ENCODE measurements around the gene CREB3L2. TPM values are rescaled to one million over a fixed set of nuclear protein-coding genes. Genes with fewer than 3 reads are reported as not detected.

CREB3L2 gene
- total RNA-seq, 3 donors from 2014 or later (not counting 1 experiment from before 2014, with no cell fraction given) = 45.9 to 54.6 (median 52.5) TPM

DNA sequence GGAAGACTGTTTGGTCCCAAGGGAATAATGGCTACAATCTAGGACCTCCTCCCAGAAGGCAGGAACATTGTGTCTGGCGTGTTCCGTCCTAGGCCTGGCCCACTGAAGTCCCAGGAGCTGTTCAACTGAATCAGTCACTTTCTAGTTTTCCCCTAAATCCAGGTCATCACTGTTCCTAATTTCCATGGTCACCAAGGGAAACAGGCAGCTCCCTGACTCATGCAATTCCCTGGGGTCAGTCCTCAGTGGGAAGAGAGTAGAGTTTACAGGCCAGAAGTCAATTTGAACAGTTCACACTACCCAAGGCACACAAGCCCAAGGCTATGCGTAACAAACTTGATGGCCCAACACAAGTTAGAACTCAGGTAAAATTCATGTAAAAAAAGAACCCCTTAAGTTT, 44.0 kb downstream of the CREB3L2 start:
- no peaks in the 10 kb centered on the region for H3K36me3 ChIP-seq (ENCODE audit: control insufficient read depth, insufficient read depth, low read length)
- no peak overlapping the region for H3K27ac Mint-ChIP-seq
- ATAC-seq (no peak), DNase-seq (no peak)
- no peaks in the 10 kb centered on the region for H3K9me3 Mint-ChIP-seq
- no peaks in the 10 kb centered on the region for H3K9me3 ChIP-seq (ENCODE audit: control insufficient read depth, insufficient read depth, low read length)
- H3K4me1 Mint-ChIP-seq = peaks cover 47% of the 10 kb centered on the region in 2 donors
- TF ChIP-seq, protein P1, sequence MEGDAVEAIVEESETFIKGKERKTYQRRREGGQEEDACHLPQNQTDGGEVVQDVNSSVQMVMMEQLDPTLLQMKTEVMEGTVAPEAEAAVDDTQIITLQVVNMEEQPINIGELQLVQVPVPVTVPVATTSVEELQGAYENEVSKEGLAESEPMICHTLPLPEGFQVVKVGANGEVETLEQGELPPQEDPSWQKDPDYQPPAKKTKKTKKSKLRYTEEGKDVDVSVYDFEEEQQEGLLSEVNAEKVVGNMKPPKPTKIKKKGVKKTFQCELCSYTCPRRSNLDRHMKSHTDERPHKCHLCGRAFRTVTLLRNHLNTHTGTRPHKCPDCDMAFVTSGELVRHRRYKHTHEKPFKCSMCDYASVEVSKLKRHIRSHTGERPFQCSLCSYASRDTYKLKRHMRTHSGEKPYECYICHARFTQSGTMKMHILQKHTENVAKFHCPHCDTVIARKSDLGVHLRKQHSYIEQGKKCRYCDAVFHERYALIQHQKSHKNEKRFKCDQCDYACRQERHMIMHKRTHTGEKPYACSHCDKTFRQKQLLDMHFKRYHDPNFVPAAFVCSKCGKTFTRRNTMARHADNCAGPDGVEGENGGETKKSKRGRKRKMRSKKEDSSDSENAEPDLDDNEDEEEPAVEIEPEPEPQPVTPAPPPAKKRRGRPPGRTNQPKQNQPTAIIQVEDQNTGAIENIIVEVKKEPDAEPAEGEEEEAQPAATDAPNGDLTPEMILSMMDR (IDR thresholded peaks at IDR 0.05) = no peak
- no peak overlapping the region for H3K27ac ChIP-seq (ENCODE audit: low read length)
- intact Hi-C loops (cut with micrococcal nuclease) = no loop called here
- no peak overlapping the region for H3K4me3 Mint-ChIP-seq
- H3K27me3 Mint-ChIP-seq (ENCODE audit: low read depth in 2 of 2) = no peaks in the 10 kb centered on the region
- H3K36me3 Mint-ChIP-seq = no peaks in the 10 kb centered on the region
- H3K4me3 ChIP-seq (ENCODE audit: low read length) = no peak overlapping the region
- 98% methylated on average over 3 of the region's 3 CpGs for WGBS (ENCODE audit: insufficient coverage)
- H3K27me3 ChIP-seq (ENCODE audit: control insufficient read depth, insufficient read depth, low read length) = no peaks in the 10 kb centered on the region
- no peaks in the 10 kb centered on the region for H3K4me1 ChIP-seq (ENCODE audit: control insufficient read depth, insufficient read depth, low read length)

DNA sequence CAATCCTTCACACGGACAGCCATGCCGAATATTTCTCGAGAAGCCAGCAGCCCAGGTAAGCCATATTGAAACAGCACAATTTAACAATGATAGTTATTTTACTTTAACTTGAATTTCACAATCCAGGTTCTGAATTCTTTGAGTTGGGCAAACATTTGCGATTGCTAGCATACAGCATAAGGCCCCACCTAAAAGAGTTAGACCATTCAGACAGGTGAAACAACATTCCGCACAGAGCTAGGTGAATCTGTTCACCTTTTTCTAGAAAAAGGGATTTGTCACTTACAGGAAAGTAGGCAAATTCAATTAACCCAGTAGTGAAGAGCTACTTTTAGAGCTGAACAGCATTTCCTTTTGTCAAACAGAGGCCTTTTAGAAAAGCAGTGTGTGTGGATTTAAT, 45.3 kb downstream of the CREB3L2 start:
- no peaks in the 10 kb centered on the region for H3K27me3 ChIP-seq (ENCODE audit: control insufficient read depth, insufficient read depth, low read length)
- intact Hi-C loops (cut with micrococcal nuclease) = no loop called here

DNA sequence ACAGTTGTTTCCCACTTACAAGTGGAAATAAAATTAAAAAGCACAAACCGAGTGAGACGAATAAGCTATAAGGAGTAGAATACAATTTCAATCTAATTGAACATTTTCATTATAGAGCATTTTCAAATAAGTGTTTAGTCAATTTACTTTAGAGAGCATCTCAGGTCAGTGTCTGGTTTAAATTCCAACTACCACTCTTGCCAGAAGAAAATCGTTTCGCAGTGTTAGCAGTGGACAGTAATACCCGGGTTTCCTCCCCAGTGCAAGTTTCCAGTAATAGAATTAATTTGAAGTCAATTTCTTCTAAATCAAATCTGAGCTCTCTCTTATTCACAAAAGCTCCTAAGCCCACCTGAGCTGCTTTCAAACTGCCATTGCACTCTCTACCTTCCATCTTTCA, 45.7 kb downstream of the CREB3L2 start:
- Histone ChIP-seq H3K9me3 (ENCODE audit: control insufficient read depth, insufficient read depth, low read length) (no peaks in the 10 kb centered on the region), H3K36me3 (ENCODE audit: control insufficient read depth, insufficient read depth, low read length) (no peaks in the 10 kb centered on the region), H3K27me3 (ENCODE audit: control insufficient read depth, insufficient read depth, low read length) (no peaks in the 10 kb centered on the region), H3K4me3 (ENCODE audit: low read length) (no peak overlapping the region), H3K27ac (ENCODE audit: low read length) (no peak overlapping the region), H3K4me1 (ENCODE audit: control insufficient read depth, insufficient read depth, low read length) (no peaks in the 10 kb centered on the region)
- no peak overlapping the region for H3K27ac Mint-ChIP-seq
- TF ChIP-seq, protein P1 (IDR thresholded peaks at IDR 0.05) = no peak
- H3K36me3 Mint-ChIP-seq = no peaks in the 10 kb centered on the region
- H3K9me3 Mint-ChIP-seq = no peaks in the 10 kb centered on the region
- 90% methylated on average over 3 of the region's 5 CpGs for WGBS (ENCODE audit: insufficient coverage)
- H3K27me3 Mint-ChIP-seq (ENCODE audit: low read depth in 2 of 2) = no peaks in the 10 kb centered on the region
- intact Hi-C loops (cut with micrococcal nuclease) = no loop called here
- ATAC-seq (no peak), DNase-seq (no peak)
- H3K4me3 Mint-ChIP-seq = no peak overlapping the region
- peaks cover 33 to 35% of the 10 kb centered on the region in 2 donors for H3K4me1 Mint-ChIP-seq

More for the DNA sequence above, 45.3 kb downstream of the CREB3L2 start:
- Histone ChIP-seq H3K27ac (ENCODE audit: low read length) (no peak overlapping the region), H3K36me3 (ENCODE audit: control insufficient read depth, insufficient read depth, low read length) (no peaks in the 10 kb centered on the region), H3K4me3 (ENCODE audit: low read length) (no peak overlapping the region), H3K4me1 (ENCODE audit: control insufficient read depth, insufficient read depth, low read length) (no peaks in the 10 kb centered on the region), H3K9me3 (ENCODE audit: control insufficient read depth, insufficient read depth, low read length) (no peaks in the 10 kb centered on the region)
- Mint-ChIP-seq H3K9me3 (no peaks in the 10 kb centered on the region), H3K27ac (no peak overlapping the region), H3K36me3 (no peaks in the 10 kb centered on the region), H3K27me3 (ENCODE audit: low read depth in 2 of 2) (no peaks in the 10 kb centered on the region), H3K4me3 (no peak overlapping the region), H3K4me1 (peaks cover 37 to 39% of the 10 kb centered on the region in 2 donors)
- ATAC-seq = no peak
- TF ChIP-seq, protein P1 (IDR thresholded peaks at IDR 0.05) = no peak
- DNase-seq = no peak
- WGBS (ENCODE audit: insufficient coverage) = 99% methylated on average over 5 of the region's 5 CpGs

DNA sequence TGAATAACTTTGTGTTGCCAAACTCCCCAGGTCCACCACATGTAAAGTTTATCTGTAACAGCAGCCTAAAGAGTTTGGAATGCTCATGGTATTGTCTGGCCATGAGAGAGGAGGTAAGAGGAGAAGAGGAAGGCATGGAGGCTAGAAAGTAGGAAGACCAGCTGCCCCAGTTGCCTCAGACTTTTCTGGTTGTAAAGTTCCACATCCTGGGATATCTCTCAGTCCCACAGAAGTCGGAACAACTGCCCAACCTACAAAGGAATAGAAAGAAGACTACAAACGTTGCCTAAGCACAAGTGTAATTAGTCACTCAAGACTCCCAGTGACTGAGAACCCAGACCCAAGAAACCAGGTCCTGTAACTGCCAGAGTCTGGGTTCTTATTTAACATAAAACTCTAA, 47.3 kb downstream of the CREB3L2 start:
- TF ChIP-seq, protein P1 (IDR thresholded peaks at IDR 0.05) = no peak
- no peaks in the 10 kb centered on the region for H3K36me3 ChIP-seq (ENCODE audit: control insufficient read depth, insufficient read depth, low read length)
- Mint-ChIP-seq H3K36me3 (no peaks in the 10 kb centered on the region), H3K27ac (no peak overlapping the region), H3K4me3 (no peak overlapping the region), H3K9me3 (no peaks in the 10 kb centered on the region), H3K4me1 (peaks cover 31% of the 10 kb centered on the region in 2 donors), H3K27me3 (ENCODE audit: low read depth in 2 of 2) (no peaks in the 10 kb centered on the region)
- H3K4me3 ChIP-seq (ENCODE audit: low read length) = no peak overlapping the region
- 78% methylated on average over 2 of the region's 2 CpGs for WGBS (ENCODE audit: insufficient coverage)
- ATAC-seq (no peak), DNase-seq (no peak)
- no peaks in the 10 kb centered on the region for H3K4me1 ChIP-seq (ENCODE audit: control insufficient read depth, insufficient read depth, low read length)
- intact Hi-C loops (cut with micrococcal nuclease) = no loop called here
- no peak overlapping the region for H3K27ac ChIP-seq (ENCODE audit: low read length)
- H3K9me3 ChIP-seq (ENCODE audit: control insufficient read depth, insufficient read depth, low read length) = no peaks in the 10 kb centered on the region
- no peaks in the 10 kb centered on the region for H3K27me3 ChIP-seq (ENCODE audit: control insufficient read depth, insufficient read depth, low read length)

All from natural killer cell (primary cell).